Left ventricle myocardium inferior (tissue), 1 donor: ENCODE data around the gene DUSP1. TPM values are rescaled to one million over a fixed set of nuclear protein-coding genes. Genes with fewer than 3 reads are reported as not detected.

Experiments
- DNase-seq: peaks from one replicate; pipeline ENCODE4 v3.0.0-alpha.2; 2020
- H3K27ac ChIP-seq: fragments of 200-600 bp; replicated peaks from 2 replicates; pipeline ENCODE4 v1.8.0; 2021
- H3K27me3 ChIP-seq: fragments of 200-600 bp; 2 replicates; pipeline ENCODE4 v1.8.0; 2021; ENCODE audit warnings: low read depth
- H3K36me3 ChIP-seq: fragments of 200-600 bp; 2 replicates; pipeline ENCODE4 v1.8.0; 2021
- H3K4me1 ChIP-seq: fragments of 200-600 bp; 2 replicates; pipeline ENCODE4 v1.8.0; 2021
- H3K4me3 ChIP-seq: fragments of 200-600 bp; 2 replicates; pipeline ENCODE4 v1.8.0; 2021; ENCODE audit warnings: mild to moderate bottlenecking, moderate library complexity
- H3K9me3 ChIP-seq: fragments of 200-600 bp; replicated peaks from 2 replicates; pipeline ENCODE4 v1.8.0; 2021
- intact Hi-C: fragments of 100-400 bp; cut with micrococcal nuclease; formaldehyde crosslinking; loops from one replicate; pipeline ENCODE4 v1.11.0; 2022
- total RNA-seq: library from RNA; stranded (reverse); fragmentation: NEBNext Ultra II Directional; extraction: Animal tissue kit (Norgen Biotek cat#: 25700); gene quantifications from one replicate; pipeline ENCODE4 v1.2.1, GENCODE V29; 2021
- TF ChIP-seq, protein P1 (sequence below): fragments of 200-600 bp; IDR thresholded peaks from 2 replicates; pipeline ENCODE4 v1.8.0; 2021; ENCODE audit warnings: antibody characterized with exemption, mild to moderate bottlenecking, borderline replicate concordance
- donor health status: DM: no; HTN: yes; CAD: no; lungs with severe emphysema.

Gene DUSP1
- total RNA-seq, 1 donor from 2014 or later: 85.0 TPM

DNA sequence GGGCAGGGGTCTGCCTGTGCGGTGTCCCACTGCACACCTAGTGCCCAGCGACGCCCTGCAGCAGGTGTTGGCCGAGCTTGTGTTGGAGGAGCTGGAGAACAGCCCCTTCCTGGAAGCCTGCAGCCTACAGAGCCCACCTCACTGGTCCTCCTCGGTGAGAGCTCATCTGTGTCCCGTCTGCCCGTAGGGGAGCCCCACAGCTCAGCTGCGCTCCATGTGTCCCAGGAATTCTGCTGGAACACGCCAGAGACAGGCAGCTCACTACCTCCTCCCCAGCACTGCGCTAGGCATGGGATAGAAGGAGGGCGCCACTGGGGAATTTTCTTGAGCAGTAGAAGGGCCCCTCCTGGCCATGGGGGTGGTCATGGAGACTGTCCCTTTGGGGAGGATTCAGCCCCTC is 44.0 kb downstream of the DUSP1 start:
- Histone ChIP-seq H3K27ac (no peak overlapping the region), H3K27me3 (no peaks in the 10 kb centered on the region), H3K4me3 (no peak overlapping the region), H3K4me1 (peaks cover 20% of the 10 kb centered on the region), H3K9me3 (no peaks in the 10 kb centered on the region), H3K36me3 (no peaks in the 10 kb centered on the region)
- intact Hi-C loops: no loop called here
- no peak for DNase-seq
- TF ChIP-seq, protein P1, sequence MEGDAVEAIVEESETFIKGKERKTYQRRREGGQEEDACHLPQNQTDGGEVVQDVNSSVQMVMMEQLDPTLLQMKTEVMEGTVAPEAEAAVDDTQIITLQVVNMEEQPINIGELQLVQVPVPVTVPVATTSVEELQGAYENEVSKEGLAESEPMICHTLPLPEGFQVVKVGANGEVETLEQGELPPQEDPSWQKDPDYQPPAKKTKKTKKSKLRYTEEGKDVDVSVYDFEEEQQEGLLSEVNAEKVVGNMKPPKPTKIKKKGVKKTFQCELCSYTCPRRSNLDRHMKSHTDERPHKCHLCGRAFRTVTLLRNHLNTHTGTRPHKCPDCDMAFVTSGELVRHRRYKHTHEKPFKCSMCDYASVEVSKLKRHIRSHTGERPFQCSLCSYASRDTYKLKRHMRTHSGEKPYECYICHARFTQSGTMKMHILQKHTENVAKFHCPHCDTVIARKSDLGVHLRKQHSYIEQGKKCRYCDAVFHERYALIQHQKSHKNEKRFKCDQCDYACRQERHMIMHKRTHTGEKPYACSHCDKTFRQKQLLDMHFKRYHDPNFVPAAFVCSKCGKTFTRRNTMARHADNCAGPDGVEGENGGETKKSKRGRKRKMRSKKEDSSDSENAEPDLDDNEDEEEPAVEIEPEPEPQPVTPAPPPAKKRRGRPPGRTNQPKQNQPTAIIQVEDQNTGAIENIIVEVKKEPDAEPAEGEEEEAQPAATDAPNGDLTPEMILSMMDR: no peak

DNA sequence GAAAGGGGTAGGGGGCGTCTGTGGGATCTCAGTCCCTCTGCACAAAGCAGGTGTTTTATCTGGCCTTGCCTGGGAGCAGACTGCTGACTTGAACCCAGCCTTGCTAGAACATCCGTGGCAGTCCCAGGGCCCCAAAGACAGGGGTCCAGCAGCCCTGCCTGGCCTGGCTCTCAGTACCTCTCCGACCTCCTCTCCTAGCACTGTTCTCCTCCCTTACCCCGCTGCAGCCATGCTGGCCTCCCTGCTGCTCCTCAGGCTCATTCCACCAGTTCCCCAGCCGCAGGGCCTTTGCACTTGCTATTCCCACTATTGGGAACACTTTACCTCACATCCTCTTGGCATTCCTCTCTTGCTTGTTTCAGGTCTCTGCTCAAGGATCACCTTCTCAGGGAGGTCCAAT is 45.2 kb downstream of the DUSP1 start:
- TF ChIP-seq, protein P1: no peak
- peaks cover 21% of the 10 kb centered on the region for H3K4me1 ChIP-seq
- H3K4me3 ChIP-seq: no peak overlapping the region
- no peaks in the 10 kb centered on the region for H3K9me3 ChIP-seq
- DNase-seq: no peak
- no peaks in the 10 kb centered on the region for H3K27me3 ChIP-seq
- H3K36me3 ChIP-seq: no peaks in the 10 kb centered on the region
- intact Hi-C loops: no loop called here
- no peak overlapping the region for H3K27ac ChIP-seq

DNA sequence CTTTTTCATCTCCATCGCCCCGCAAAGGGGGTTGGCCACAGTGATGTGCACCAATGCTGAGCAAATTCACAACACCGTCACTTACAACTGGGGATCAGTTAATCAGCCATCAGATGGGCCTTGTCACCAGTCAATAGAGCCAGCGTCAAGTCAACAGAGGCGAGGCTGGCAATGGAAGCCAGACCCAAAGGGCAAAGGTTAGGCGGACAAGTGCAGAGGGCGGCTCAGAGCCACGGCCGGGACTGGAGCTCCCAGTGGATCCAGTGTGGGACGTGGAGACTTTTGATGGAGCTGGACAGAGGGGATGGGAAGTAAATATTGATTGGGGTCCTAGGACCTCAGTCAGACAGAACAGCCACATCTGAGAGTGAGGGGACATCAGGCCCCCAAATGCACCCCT is 45.7 kb downstream of the DUSP1 start:
- Histone ChIP-seq H3K36me3 (no peaks in the 10 kb centered on the region), H3K4me3 (no peak overlapping the region), H3K27ac (no peak overlapping the region), H3K27me3 (no peaks in the 10 kb centered on the region), H3K9me3 (no peaks in the 10 kb centered on the region), H3K4me1 (peaks cover 26% of the 10 kb centered on the region)
- intact Hi-C loops: no loop called here
- TF ChIP-seq, protein P1: no peak
- DNase-seq: no peak

DNA sequence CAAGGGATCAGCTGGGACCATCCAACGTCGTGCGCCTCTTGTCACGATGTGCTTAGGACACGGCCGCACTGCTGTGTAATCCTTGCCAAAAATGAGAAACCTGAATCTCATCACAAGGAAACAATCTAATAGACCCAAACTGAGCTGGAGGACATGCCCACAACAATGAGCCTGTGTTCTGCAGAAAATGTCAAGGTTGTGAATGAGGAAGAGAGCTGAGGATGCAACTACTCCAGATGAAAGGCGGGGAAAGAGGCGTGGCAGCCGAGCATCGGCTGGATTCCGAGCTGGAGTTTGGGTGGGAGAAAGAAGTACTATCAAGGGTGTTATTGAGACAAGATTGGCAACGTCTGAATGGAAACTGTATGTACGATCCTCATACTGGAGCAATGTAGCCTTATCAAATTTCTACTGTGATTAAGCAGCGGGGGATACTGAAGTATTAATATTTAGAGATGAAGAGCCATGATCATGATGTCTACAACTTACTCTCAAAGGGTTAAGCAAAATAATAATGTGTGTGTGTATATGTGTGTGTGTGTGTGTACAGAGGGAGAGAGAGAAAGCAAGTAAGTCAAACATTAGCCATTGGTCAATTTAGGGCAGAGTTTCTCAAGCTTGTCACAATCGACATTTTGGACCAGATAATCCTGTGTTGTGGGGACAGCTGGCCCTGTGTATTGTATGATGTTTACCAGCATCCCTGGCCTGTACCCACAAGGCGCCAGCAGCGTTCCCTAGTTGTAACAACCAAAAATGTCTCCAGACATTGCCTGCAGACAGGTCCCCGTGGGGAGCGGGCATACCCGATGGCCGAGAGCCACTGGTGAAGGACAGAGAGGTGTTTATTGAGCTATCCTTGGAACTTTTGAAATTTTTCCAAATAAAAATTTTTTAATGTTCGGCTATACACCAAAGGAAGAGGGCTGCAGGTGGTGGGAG is 46.5 kb downstream of the DUSP1 start:
- intact Hi-C loops: no loop called here

DNA sequence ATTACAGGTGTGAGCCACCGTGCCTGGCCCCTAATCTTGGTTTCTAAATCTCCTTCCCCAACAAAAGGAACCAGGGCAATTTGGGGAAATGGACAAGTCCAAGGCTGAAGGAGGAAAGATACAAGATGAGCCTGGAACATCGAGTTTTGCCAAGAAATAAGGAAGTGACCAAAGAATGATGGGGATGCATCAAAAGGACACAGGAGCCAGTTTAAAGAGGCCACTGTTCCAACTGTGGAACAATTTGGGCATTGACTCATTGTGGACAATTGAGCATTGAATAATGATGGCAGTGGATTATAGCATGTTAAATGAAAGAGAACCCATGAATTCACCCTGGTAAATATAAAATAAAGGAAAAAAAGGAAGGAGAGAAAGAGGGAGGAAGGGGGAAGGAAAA is 47.5 kb downstream of the DUSP1 start:
- no peak for DNase-seq
- Histone ChIP-seq H3K27me3 (no peaks in the 10 kb centered on the region), H3K9me3 (no peaks in the 10 kb centered on the region), H3K36me3 (no peaks in the 10 kb centered on the region), H3K4me1 (peaks cover 31% of the 10 kb centered on the region), H3K4me3 (no peak overlapping the region), H3K27ac (no peak overlapping the region)
- intact Hi-C loops: no loop called here
- TF ChIP-seq, protein P1: no peak

More for the DNA sequence above, 46.5 kb downstream of the DUSP1 start:
- H3K4me1 ChIP-seq: peaks cover 31% of the 10 kb centered on the region
- no peaks in the 10 kb centered on the region for H3K27me3 ChIP-seq
- no peaks in the 10 kb centered on the region for H3K9me3 ChIP-seq
- no peak for DNase-seq
- no peak overlapping the region for H3K4me3 ChIP-seq
- H3K36me3 ChIP-seq: no peaks in the 10 kb centered on the region
- TF ChIP-seq, protein P1: no peak
- H3K27ac ChIP-seq: no peak overlapping the region
